Gastroesophageal sphincter (tissue), 3 donors: Measurements from ENCODE around the gene SESN3.

Experiments
- EP300 ChIP-seq: sonication (generic); formaldehyde crosslinking; IDR thresholded peaks from one replicate; pipeline ENCODE4 v1.6.1; 2017; ENCODE audit warnings: antibody characterized with exemption, mild to moderate bottlenecking
- POLR2A ChIP-seq, 2 donors: fragments of 450-650 bp; IDR thresholded peaks; one replicate each; pipeline ENCODE4 v1.6.1; 2017; ENCODE audit warnings: antibody characterized with exemption in 2 of 2, mild to moderate bottlenecking in 2 of 2, moderate library complexity in 1 of 2
- POLR2AphosphoS5 ChIP-seq: sonication (generic); formaldehyde crosslinking; IDR thresholded peaks from one replicate; pipeline ENCODE4 v1.6.1; 2017; ENCODE audit warnings: antibody characterized with exemption
- TF ChIP-seq, protein P1 (sequence below), 4 experiments: fragments of 200-600 bp in 2 of 4; fragments of 450-650 bp in 2 of 4; sonication (generic) in 1 of 4; IDR thresholded peaks; one replicate each; pipeline ENCODE4 v1.5.1; 2017 to 2019; ENCODE audit warnings: antibody characterized with exemption in 4 of 4, mild to moderate bottlenecking in 2 of 4, moderate library complexity in 2 of 4

DNA sequence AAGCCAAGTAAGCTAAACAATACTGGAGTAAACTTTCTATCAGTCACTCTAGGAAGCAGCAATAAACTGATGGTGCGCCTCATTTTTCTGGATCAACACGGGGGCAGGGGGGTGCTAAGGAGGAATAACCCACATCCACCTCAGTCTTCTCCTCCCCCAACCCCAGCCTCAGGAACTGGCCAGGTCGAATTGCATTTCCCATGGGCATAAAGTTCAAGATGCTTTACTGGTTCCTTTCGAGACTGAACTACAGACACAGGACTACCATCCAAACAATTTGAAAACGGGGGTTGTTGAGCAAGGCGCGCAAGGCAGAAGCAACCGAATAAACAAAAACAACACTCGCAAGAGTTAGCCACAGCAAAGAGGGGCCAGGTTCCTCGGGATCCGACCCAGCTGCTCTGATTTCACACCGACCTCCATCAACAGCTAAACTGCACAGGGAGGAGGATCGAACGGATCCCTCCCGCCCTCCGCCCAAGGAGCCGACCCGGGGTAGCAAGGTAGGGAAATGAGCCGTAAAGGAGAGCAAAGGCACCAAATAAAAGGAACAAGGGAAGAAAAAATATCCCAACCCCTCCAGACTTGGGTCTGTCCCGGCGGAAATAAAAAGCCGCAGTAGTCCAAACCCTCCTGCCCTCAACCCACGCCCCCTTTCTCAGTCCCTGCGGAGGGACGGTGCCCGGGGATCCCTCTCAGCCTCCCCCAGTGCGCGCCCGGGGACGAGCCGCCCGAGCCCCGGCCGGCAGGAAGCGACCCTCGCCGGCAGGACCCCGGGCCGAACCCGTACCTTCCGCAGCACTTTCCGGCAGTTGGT, 801 bp downstream of the SESN3 start:
- TF ChIP-seq POLR2AphosphoS5 (no peak), EP300 (no peak), POLR2A (IDR thresholded peaks at IDR 0.05) (no peak)
- TF ChIP-seq, protein P1, sequence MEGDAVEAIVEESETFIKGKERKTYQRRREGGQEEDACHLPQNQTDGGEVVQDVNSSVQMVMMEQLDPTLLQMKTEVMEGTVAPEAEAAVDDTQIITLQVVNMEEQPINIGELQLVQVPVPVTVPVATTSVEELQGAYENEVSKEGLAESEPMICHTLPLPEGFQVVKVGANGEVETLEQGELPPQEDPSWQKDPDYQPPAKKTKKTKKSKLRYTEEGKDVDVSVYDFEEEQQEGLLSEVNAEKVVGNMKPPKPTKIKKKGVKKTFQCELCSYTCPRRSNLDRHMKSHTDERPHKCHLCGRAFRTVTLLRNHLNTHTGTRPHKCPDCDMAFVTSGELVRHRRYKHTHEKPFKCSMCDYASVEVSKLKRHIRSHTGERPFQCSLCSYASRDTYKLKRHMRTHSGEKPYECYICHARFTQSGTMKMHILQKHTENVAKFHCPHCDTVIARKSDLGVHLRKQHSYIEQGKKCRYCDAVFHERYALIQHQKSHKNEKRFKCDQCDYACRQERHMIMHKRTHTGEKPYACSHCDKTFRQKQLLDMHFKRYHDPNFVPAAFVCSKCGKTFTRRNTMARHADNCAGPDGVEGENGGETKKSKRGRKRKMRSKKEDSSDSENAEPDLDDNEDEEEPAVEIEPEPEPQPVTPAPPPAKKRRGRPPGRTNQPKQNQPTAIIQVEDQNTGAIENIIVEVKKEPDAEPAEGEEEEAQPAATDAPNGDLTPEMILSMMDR (IDR thresholded peaks at IDR 0.05), result no peak
